H9 (cell line): Measurements from ENCODE around the gene CD52. TPM values are rescaled to one million over a fixed set of nuclear protein-coding genes. Genes with fewer than 3 reads are reported as not detected.
A peak's percentile ranks its signal among the peaks of the same experiment; 100 is the strongest.

Source experiments
- DNase-seq: peaks from one replicate; pipeline ENCODE4 v3.0.0-alpha.2; 2017
- H2AFZ ChIP-seq: one replicate; pipeline ENCODE4 v1.6.1; 2013; ENCODE audit warnings: mild to moderate bottlenecking, low read length, control low read depth, moderate library complexity
- H2AK5ac ChIP-seq: 2 replicates; pipeline ENCODE4 v1.6.1; 2013; ENCODE audit warnings: low read length, control low read depth, mixed read lengths; ENCODE audit not compliant: insufficient read length
- H2BK120ac ChIP-seq: one replicate; pipeline ENCODE4 v1.6.1; 2013; ENCODE audit warnings: low read depth, mild to moderate bottlenecking, low read length, control low read depth, inconsistent platforms; ENCODE audit not compliant: poor library complexity, severe bottlenecking
- H2BK12ac ChIP-seq: 2 replicates; pipeline ENCODE4 v1.6.1; 2013; ENCODE audit warnings: low read length, control low read depth, mixed read lengths, low read depth; ENCODE audit not compliant: insufficient read length
- H2BK15ac ChIP-seq: 2 replicates; pipeline ENCODE4 v1.6.1; 2013; ENCODE audit warnings: low read depth, low read length, control low read depth
- H2BK20ac ChIP-seq: one replicate; pipeline ENCODE4 v1.6.1; 2013; ENCODE audit warnings: low read depth, mild to moderate bottlenecking, low read length, control low read depth, inconsistent platforms; ENCODE audit not compliant: poor library complexity, severe bottlenecking
- H2BK5ac ChIP-seq: 2 replicates; pipeline ENCODE4 v1.6.1; 2013; ENCODE audit warnings: low read length, control low read depth, mixed read lengths; ENCODE audit not compliant: insufficient read length
- H3K14ac ChIP-seq: 2 replicates; pipeline ENCODE4 v1.6.1; 2013; ENCODE audit warnings: low read length, control low read depth; ENCODE audit not compliant: insufficient read depth
- H3K18ac ChIP-seq: 2 replicates; pipeline ENCODE4 v1.6.1; 2013; ENCODE audit warnings: low read depth, mild to moderate bottlenecking, mixed read lengths, low read length, control low read depth; ENCODE audit not compliant: insufficient read length
- H3K23ac ChIP-seq: 2 replicates; pipeline ENCODE4 v1.6.1; 2013; ENCODE audit warnings: low read length, control low read depth, mixed read lengths, low read depth; ENCODE audit not compliant: insufficient read length
- H3K23me2 ChIP-seq: 2 replicates; pipeline ENCODE4 v1.6.1; 2013; ENCODE audit warnings: low read depth, mild to moderate bottlenecking, mixed read lengths, low read length, control low read depth; ENCODE audit not compliant: insufficient read length, poor library complexity, severe bottlenecking
- H3K27ac ChIP-seq: 2 replicates; pipeline ENCODE4 v1.5.1; 2013; ENCODE audit warnings: low read length, control low read depth, mixed read lengths, low read depth; ENCODE audit not compliant: insufficient read length
- H3K27me3 ChIP-seq: 2 replicates; pipeline ENCODE4 v1.6.1; 2013; ENCODE audit warnings: low read length, control low read depth, inconsistent platforms; ENCODE audit not compliant: insufficient read depth
- H3K4ac ChIP-seq: 2 replicates; pipeline ENCODE4 v1.6.1; 2013; ENCODE audit warnings: low read depth, mild to moderate bottlenecking, control low read depth, inconsistent platforms, low read length, moderate library complexity
- H3K4me1 ChIP-seq: 2 replicates; pipeline ENCODE4 v1.6.1; 2013; ENCODE audit warnings: low read length, control low read depth, inconsistent platforms; ENCODE audit not compliant: insufficient read depth
- H3K4me2 ChIP-seq: 2 replicates; pipeline ENCODE4 v1.6.1; 2013; ENCODE audit warnings: low read length, control low read depth, mixed read lengths; ENCODE audit not compliant: insufficient read length, insufficient read depth
- H3K56ac ChIP-seq: 2 replicates; pipeline ENCODE4 v1.6.1; 2013; ENCODE audit warnings: low read depth, mild to moderate bottlenecking, mixed read lengths, low read length, control low read depth; ENCODE audit not compliant: insufficient read length
- H3K79me1 ChIP-seq: 2 replicates; pipeline ENCODE4 v1.6.1; 2013; ENCODE audit warnings: low read depth, mild to moderate bottlenecking, moderate library complexity, low read length, control low read depth, inconsistent platforms; ENCODE audit not compliant: insufficient read depth, poor library complexity, severe bottlenecking
- H3K79me2 ChIP-seq: 2 replicates; pipeline ENCODE4 v1.6.1; 2013; ENCODE audit warnings: low read length, control low read depth, inconsistent platforms; ENCODE audit not compliant: insufficient read depth
- H3K9ac ChIP-seq: 2 replicates; pipeline ENCODE4 v1.6.1; 2013; ENCODE audit warnings: low read length, control low read depth, mixed read lengths; ENCODE audit not compliant: insufficient read length; ENCODE audit errors: extremely low read depth
- H3K9me3 ChIP-seq: one replicate; pipeline ENCODE4 v1.6.1; 2013; ENCODE audit warnings: low read depth, low read length, inconsistent platforms; ENCODE audit not compliant: control insufficient read depth
- H3T11ph ChIP-seq: one replicate; pipeline ENCODE4 v1.6.1; 2013; ENCODE audit warnings: mild to moderate bottlenecking, low read length, control low read depth, inconsistent platforms
- H4K20me1 ChIP-seq: one replicate; pipeline ENCODE4 v1.6.1; 2013; ENCODE audit not compliant: control insufficient read depth, insufficient read length, insufficient read depth
- H4K5ac ChIP-seq: 2 replicates; pipeline ENCODE4 v1.6.1; 2013; ENCODE audit warnings: low read depth, mild to moderate bottlenecking, mixed read lengths, low read length, control low read depth; ENCODE audit not compliant: insufficient read length
- H4K8ac ChIP-seq: replicated peaks from 2 replicates; pipeline ENCODE4 v1.6.1; 2013; ENCODE audit warnings: low read length, control low read depth, mixed read lengths, low read depth; ENCODE audit not compliant: insufficient read length
- H4K91ac ChIP-seq: 2 replicates; pipeline ENCODE4 v1.6.1; 2013; ENCODE audit warnings: low read depth, mild to moderate bottlenecking, moderate library complexity, mixed read lengths, low read length, control low read depth; ENCODE audit not compliant: insufficient read length
- H3K27ac Mint-ChIP-seq, 3 experiments: 2 replicates in 2 of 3; 3 replicates in 1 of 3; pipeline ENCODE4 v1.8.0; 2020 to 2021; ENCODE audit warnings: mixed read lengths in 3 of 3, mild to moderate bottlenecking in 1 of 3, moderate library complexity in 1 of 3
- H3K27me3 Mint-ChIP-seq: 2 replicates; pipeline ENCODE4 v1.8.0; 2021; ENCODE audit warnings: low read depth, mild to moderate bottlenecking, moderate library complexity, mixed read lengths
- H3K36me3 Mint-ChIP-seq, 3 experiments: 2 replicates in 2 of 3; 3 replicates in 1 of 3; pipeline ENCODE4 v1.8.0; 2020 to 2021; ENCODE audit warnings: low read depth in 3 of 3, mixed read lengths in 3 of 3; ENCODE audit not compliant: insufficient read depth in 1 of 3
- H3K4me1 Mint-ChIP-seq, 2 experiments: 2 replicates each; pipeline ENCODE4 v1.8.0; 2020; ENCODE audit warnings: mixed read lengths in 2 of 2
- H3K4me3 Mint-ChIP-seq, 2 experiments: 2 replicates in 1 of 2; 3 replicates in 1 of 2; pipeline ENCODE4 v1.8.0; 2020 to 2021; ENCODE audit warnings: mild to moderate bottlenecking in 2 of 2, mixed read lengths in 2 of 2, moderate library complexity in 1 of 2
- H3K9me3 Mint-ChIP-seq, 2 experiments: 2 replicates in 1 of 2; 3 replicates in 1 of 2; pipeline ENCODE4 v1.8.0; 2020; ENCODE audit warnings: mild to moderate bottlenecking in 2 of 2, mixed read lengths in 2 of 2, moderate library complexity in 1 of 2
- CTCF ChIP-seq: fragments of 200-600 bp; sonication (generic); conservative IDR thresholded peaks from 3 replicates; pipeline ENCODE4 v1.8.0; 2021; ENCODE audit warnings: antibody characterized with exemption, mild to moderate bottlenecking
- WGBS: extraction: QIAGEN DNeasy Blood & Tissue Kit; methylation state at CpG from one replicate; pipeline ENCODE4 v1.1.7; 2013; ENCODE audit warnings: missing lambda C conversion rate, low lambda C conversion rate, mixed read lengths; ENCODE audit not compliant: insufficient read length; ENCODE audit errors: extremely low coverage; 5-methylcytosine and 5-hydroxymethylcytosine counted together
- total RNA-seq: library from RNA; stranded (reverse); gene quantifications from 2 replicates; pipeline ENCODE4 v1.2.1, GENCODE V29; 2021

The CD52 gene
- total RNA-seq, 1 experiment from 2014 or later: 4.1 TPM

GRCh38 chr1:26364956-26365355 lies 47.2 kb downstream of the CD52 start:
- Mint-ChIP-seq H3K27me3 (peaks cover 50% of the 10 kb centered on the region), H3K27ac (no peak overlapping the region)

More at GRCh38 chr1:26364956-26365355, 47.2 kb downstream of the CD52 start:
- no peak overlapping the region for H4K5ac ChIP-seq
- no peak overlapping the region for H3K23ac ChIP-seq
- no peaks in the 10 kb centered on the region; the same call in 1 of the 2 replicates for H3K27me3 ChIP-seq
- no peaks in the 10 kb centered on the region for H3K36me3 Mint-ChIP-seq
- no peak overlapping the region for H3K4me2 ChIP-seq
- no peak overlapping the region for H2BK20ac ChIP-seq
- H4K20me1 ChIP-seq: no peaks in the 10 kb centered on the region
- H4K91ac ChIP-seq: no peak overlapping the region
- H3K14ac ChIP-seq: no peak overlapping the region
- no peaks in the 10 kb centered on the region for H3K79me1 ChIP-seq
- no peaks in the 10 kb centered on the region for H3K4me1 ChIP-seq
- H3K4me3 Mint-ChIP-seq: no peak overlapping the region
- H2BK120ac ChIP-seq: no peak overlapping the region
- H2AFZ ChIP-seq: no peak overlapping the region
- H3T11ph ChIP-seq: no peak overlapping the region
- H3K18ac ChIP-seq: no peak overlapping the region
- H4K8ac ChIP-seq: no peak overlapping the region
- no peak overlapping the region for H3K9ac ChIP-seq
- peak; percentile 20 for DNase-seq
- WGBS: no CpG with 5 or more reads among the region's 9 CpGs
- H2BK15ac ChIP-seq: no peak overlapping the region
- H3K27ac ChIP-seq: no peak overlapping the region
- TF ChIP-seq CTCF: no peak
- H2BK5ac ChIP-seq: no peak overlapping the region
- no peaks in the 10 kb centered on the region for H3K79me2 ChIP-seq
- no peak overlapping the region for H3K56ac ChIP-seq
- H2BK12ac ChIP-seq: no peak overlapping the region
- H2AK5ac ChIP-seq: no peak overlapping the region
- H3K9me3 ChIP-seq: no peaks in the 10 kb centered on the region
- H3K4me1 Mint-ChIP-seq: peaks cover 22 to 26% of the 10 kb centered on the region in 2 experiments
- no peak overlapping the region for H3K4ac ChIP-seq
- H3K9me3 Mint-ChIP-seq: no peaks in the 10 kb centered on the region; a peak in 1 of 5 replicates
- peaks cover 4% of the 10 kb centered on the region for H3K23me2 ChIP-seq
